Smooth muscle cell (in vitro differentiated cells): ENCODE data around the gene CCSER1. TPM values are rescaled to one million over a fixed set of nuclear protein-coding genes. Genes with fewer than 3 reads are reported as not detected.
"Not testable (repeated sequence)": the region's sequence is repeated elsewhere in the genome, so short reads cannot be mapped to it uniquely, and the experiment has no call there.

Experiments
- DNase-seq: peaks from one replicate; lab custom pipeline; 2025; ENCODE audit not compliant: unreplicated experiment; lab: John Stamatoyannopoulos, UW
- H2AFZ ChIP-seq: fragments of 200-600 bp; sonication (generic); 2 replicates; pipeline ENCODE4 v1.6.0; 2016; ENCODE audit warnings: antibody characterized with exemption, low read depth, mild to moderate bottlenecking
- H3F3A ChIP-seq: fragments of 200-600 bp; sonication (generic); 2 replicates; pipeline ENCODE4 v1.6.0; 2017; ENCODE audit warnings: antibody characterized with exemption, low read depth
- H3K27ac ChIP-seq: fragments of 200-600 bp; sonication (generic); 2 replicates; pipeline ENCODE4 v1.5.1; 2016; ENCODE audit warnings: low read depth, mild to moderate bottlenecking
- H3K27me3 ChIP-seq: fragments of 200-600 bp; sonication (generic); 2 replicates; pipeline ENCODE4 v1.6.1; 2016; ENCODE audit warnings: low read depth, mild to moderate bottlenecking
- H3K36me3 ChIP-seq: fragments of 200-600 bp; sonication (generic); 2 replicates; pipeline ENCODE4 v1.5.1; 2016; ENCODE audit warnings: low read depth
- H3K4me1 ChIP-seq: fragments of 200-600 bp; sonication (generic); 2 replicates; pipeline ENCODE4 v1.5.1; 2016; ENCODE audit warnings: low read depth
- H3K4me2 ChIP-seq: fragments of 200-600 bp; sonication (generic); 2 replicates; pipeline ENCODE4 v1.6.0; 2016; ENCODE audit warnings: mild to moderate bottlenecking
- H3K4me3 ChIP-seq: fragments of 200-600 bp; sonication (generic); 2 replicates; pipeline ENCODE4 v1.5.1; 2016; ENCODE audit warnings: mild to moderate bottlenecking
- H3K79me2 ChIP-seq: fragments of 200-600 bp; sonication (generic); 2 replicates; pipeline ENCODE4 v1.6.0; 2016; ENCODE audit warnings: low read depth, mild to moderate bottlenecking
- H3K9ac ChIP-seq: fragments of 200-600 bp; sonication (generic); 2 replicates; pipeline ENCODE4 v1.6.0; 2016; ENCODE audit warnings: low read depth
- H3K9me3 ChIP-seq: fragments of 200-600 bp; sonication (generic); replicated peaks from 2 replicates; pipeline ENCODE4 v1.5.1; 2016; ENCODE audit warnings: low read depth
- H4K20me1 ChIP-seq: fragments of 200-600 bp; sonication (generic); 2 replicates; pipeline ENCODE4 v1.6.0; 2016; ENCODE audit warnings: low read depth
- WGBS: methylation state at CpG from one replicate; pipeline ENCODE4 v1.1.7; 2016; ENCODE audit warnings: low lambda C conversion rate; 5-methylcytosine and 5-hydroxymethylcytosine counted together
- polyA plus RNA-seq: library from polyadenylated mRNA; unstranded; fragments of >200 nt; fragmentation: Nextera tagmentation; extraction: Ambion mirVana; gene quantifications from 2 replicates; pipeline ENCODE4 v1.2.1, GENCODE V29; 2016
- total RNA-seq: library from RNA; depleted of rRNA; stranded (reverse); fragments of >200 nt; gene quantifications from 2 replicates; pipeline ENCODE4 v1.2.3, GENCODE V29; 2014
- TF ChIP-seq, protein P1 (sequence below): fragments of 200-600 bp; sonication (generic); IDR thresholded peaks from 2 replicates; pipeline ENCODE4 v1.5.1; 2017; ENCODE audit warnings: borderline replicate concordance, mild to moderate bottlenecking, antibody characterized with exemption; ENCODE audit not compliant: insufficient read depth, poor library complexity, severe bottlenecking

CCSER1 gene
- total and polyA plus RNA-seq, 2 experiments from 2014 or later, result 0.76 TPM; not detected in 1

DNA sequence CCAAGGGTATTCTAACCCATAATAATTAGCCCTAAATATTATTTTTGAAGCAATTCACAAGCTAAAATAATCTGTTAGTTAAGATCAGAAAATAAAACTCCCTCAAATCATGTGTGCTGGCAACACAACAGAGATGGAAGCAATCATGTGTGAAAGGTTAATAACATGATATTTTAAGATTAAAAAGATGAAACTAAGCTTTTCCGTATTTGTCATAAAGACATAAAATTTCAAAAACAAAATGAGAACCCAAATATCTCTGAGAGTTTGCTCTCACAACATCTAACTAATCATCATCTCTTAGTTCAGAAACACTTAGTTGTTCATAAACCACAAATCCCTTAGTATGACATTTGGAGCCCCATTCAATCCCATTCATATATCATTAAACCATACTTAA lies 749.1 kb downstream of the CCSER1 start:
- Histone ChIP-seq H3K4me2 (no peak overlapping the region), H4K20me1 (no peaks in the 10 kb centered on the region), H3K9ac (no peak overlapping the region), H2AFZ (no peak overlapping the region), H3K9me3 (no peaks in the 10 kb centered on the region), H3K4me1 (no peaks in the 10 kb centered on the region), H3K27ac (no peak overlapping the region), H3K79me2 (no peaks in the 10 kb centered on the region), H3K4me3 (no peak overlapping the region), H3K27me3 (no peaks in the 10 kb centered on the region), H3K36me3 (no peaks in the 10 kb centered on the region), H3F3A (no peaks in the 10 kb centered on the region)
- no peak for DNase-seq
- TF ChIP-seq, protein P1, sequence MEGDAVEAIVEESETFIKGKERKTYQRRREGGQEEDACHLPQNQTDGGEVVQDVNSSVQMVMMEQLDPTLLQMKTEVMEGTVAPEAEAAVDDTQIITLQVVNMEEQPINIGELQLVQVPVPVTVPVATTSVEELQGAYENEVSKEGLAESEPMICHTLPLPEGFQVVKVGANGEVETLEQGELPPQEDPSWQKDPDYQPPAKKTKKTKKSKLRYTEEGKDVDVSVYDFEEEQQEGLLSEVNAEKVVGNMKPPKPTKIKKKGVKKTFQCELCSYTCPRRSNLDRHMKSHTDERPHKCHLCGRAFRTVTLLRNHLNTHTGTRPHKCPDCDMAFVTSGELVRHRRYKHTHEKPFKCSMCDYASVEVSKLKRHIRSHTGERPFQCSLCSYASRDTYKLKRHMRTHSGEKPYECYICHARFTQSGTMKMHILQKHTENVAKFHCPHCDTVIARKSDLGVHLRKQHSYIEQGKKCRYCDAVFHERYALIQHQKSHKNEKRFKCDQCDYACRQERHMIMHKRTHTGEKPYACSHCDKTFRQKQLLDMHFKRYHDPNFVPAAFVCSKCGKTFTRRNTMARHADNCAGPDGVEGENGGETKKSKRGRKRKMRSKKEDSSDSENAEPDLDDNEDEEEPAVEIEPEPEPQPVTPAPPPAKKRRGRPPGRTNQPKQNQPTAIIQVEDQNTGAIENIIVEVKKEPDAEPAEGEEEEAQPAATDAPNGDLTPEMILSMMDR, result no peak
- 96% methylated on average over 1 of the region's 1 CpG for WGBS

DNA sequence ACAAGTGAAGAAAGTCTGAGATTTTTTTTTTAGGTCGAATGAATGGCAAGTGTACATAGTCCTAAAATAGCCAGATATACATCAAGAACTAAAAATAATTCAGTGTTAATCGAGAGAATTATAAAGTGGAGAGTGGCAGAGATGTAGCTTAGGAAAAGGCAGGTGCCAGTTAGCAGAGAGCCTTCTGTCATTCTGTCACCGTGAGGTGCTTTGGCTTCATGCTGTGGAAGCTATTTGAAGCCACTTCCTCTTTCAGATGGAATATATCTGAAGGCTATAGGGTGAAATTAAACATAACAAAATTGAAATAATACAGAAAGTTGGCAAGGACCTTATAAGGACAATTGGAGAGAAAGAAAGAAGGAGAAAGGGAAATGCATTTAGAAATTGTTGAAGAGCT lies 756.3 kb downstream of the CCSER1 start:
- Histone ChIP-seq H3K27ac (no peak overlapping the region), H3K9me3 (no peaks in the 10 kb centered on the region), H3K4me1 (no peaks in the 10 kb centered on the region), H2AFZ (no peak overlapping the region), H3F3A (no peaks in the 10 kb centered on the region), H4K20me1 (no peaks in the 10 kb centered on the region), H3K4me3 (no peak overlapping the region), H3K9ac (no peak overlapping the region), H3K27me3 (no peaks in the 10 kb centered on the region), H3K79me2 (no peaks in the 10 kb centered on the region), H3K36me3 (no peaks in the 10 kb centered on the region), H3K4me2 (no peak overlapping the region)
- 76% methylated on average over 3 of the region's 3 CpGs for whole genome bisulfite sequencing
- DNase-seq, result no peak
- TF ChIP-seq, protein P1, result no peak

DNA sequence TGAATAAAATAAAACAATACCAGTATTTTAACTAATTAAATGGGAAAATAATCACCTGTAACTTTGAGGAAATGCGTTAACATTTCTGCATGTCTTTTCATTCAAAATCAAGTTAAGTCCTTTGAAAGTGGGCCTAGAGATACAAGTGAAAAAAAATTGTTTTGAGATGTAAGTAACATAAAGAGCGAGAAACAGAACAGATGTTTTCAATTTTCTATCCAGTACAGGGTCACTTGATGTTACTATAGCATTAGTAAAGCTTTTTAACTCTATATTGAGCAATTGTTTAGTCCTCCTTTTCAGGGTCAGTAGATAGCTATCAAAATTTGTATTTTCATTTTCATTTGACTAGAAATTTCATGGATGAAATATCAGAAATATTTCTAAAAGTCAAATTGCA lies 761.4 kb downstream of the CCSER1 start:
- no peak overlapping the region for H2AFZ ChIP-seq
- no peak overlapping the region for H3K4me3 ChIP-seq
- H3K27ac ChIP-seq, result no peak overlapping the region
- no peak overlapping the region for H3K4me2 ChIP-seq
- H3K79me2 ChIP-seq, result no peaks in the 10 kb centered on the region
- H3K27me3 ChIP-seq, result no peaks in the 10 kb centered on the region
- no peaks in the 10 kb centered on the region for H4K20me1 ChIP-seq
- no peaks in the 10 kb centered on the region for H3K4me1 ChIP-seq
- 78% methylated on average over 2 of the region's 2 CpGs for WGBS
- H3K9me3 ChIP-seq, result no peaks in the 10 kb centered on the region
- DNase-seq, result no peak
- TF ChIP-seq, protein P1, result no peak
- H3K36me3 ChIP-seq, result no peaks in the 10 kb centered on the region
- H3F3A ChIP-seq, result no peaks in the 10 kb centered on the region
- H3K9ac ChIP-seq, result no peak overlapping the region

DNA sequence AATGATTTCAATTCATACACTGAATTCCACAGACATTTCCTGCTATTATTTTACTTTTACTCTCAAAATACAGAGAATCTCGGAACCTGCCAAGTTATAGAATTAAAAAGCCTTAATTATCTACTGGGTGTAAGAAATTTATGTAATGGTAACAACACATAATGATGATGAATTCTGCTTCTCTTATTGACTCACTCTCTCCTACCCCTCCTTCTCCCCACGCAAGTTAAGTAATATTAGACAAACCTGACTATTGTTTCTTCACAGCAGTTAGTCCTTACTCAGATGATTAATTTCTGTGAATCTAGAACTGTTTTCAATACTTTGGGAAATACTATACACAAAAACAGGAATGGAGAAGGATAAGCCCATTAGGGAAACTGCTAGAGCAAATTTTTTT lies 762.0 kb downstream of the CCSER1 start:
- TF ChIP-seq, protein P1, result no peak
- Histone ChIP-seq H3K27me3 (no peaks in the 10 kb centered on the region), H3K9me3 (no peaks in the 10 kb centered on the region), H4K20me1 (no peaks in the 10 kb centered on the region), H3K79me2 (no peaks in the 10 kb centered on the region), H3K4me2 (no peak overlapping the region), H3K36me3 (no peaks in the 10 kb centered on the region), H2AFZ (no peak overlapping the region), H3K4me1 (no peaks in the 10 kb centered on the region), H3K9ac (no peak overlapping the region), H3K27ac (no peak overlapping the region), H3K4me3 (no peak overlapping the region), H3F3A (no peaks in the 10 kb centered on the region)
- 87% methylated on average over 2 of the region's 2 CpGs for WGBS
- DNase-seq, result no peak

DNA sequence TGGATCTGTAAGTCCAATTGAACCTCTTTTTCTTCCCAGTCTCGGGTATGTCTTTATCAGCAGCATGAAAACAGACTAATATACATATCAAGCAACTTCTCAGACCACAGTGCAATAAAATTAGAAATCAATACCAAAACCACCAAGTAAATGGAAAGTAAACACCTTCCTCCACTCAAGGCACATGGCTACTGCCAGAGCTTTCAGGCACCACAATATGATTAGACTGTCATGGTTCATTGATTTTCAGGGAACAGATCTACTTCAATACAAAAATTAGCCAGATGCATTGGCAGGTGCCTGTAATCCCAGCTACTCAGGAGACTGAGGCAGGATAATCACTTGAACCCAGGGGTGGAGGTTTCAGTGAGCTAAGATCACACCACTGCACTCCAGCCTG lies 776.2 kb downstream of the CCSER1 start:
- not testable (repeated sequence) for H4K20me1 ChIP-seq, H3K27ac ChIP-seq, H3K4me3 ChIP-seq, H3K9ac ChIP-seq, H2AFZ ChIP-seq, H3K79me2 ChIP-seq, DNase-seq, H3K27me3 ChIP-seq, H3K9me3 ChIP-seq, H3F3A ChIP-seq, H3K4me1 ChIP-seq, H3K36me3 ChIP-seq, H3K4me2 ChIP-seq
- 87% methylated on average over 1 of the region's 1 CpG for WGBS
